HG02571 (cell line): Measurements from ENCODE around the gene LBHD1.
A peak's percentile ranks its signal among the peaks of the same experiment; 100 is the strongest.
"Not testable (repeated sequence)": the region's sequence is repeated elsewhere in the genome, so short reads cannot be mapped to it uniquely, and the experiment has no call there.

Source experiments
- ATAC-seq: cut with Tn5 transposase; IDR thresholded peaks from one replicate; pipeline ENCODE4 v1.9.1; 2021; ENCODE audit warnings: mild to moderate bottlenecking, moderate library complexity; ENCODE audit not compliant: unreplicated experiment

Gene LBHD1

GRCh38 chr11:62694455-62695167 is 22.5 kb upstream of the LBHD1 start:
- ATAC-seq, result no peak

- ATAC-seq, result not testable (repeated sequence)
These were observed 21.6 kb upstream of the LBHD1 start for GRCh38 chr11:62693624-62694023.

DNA sequence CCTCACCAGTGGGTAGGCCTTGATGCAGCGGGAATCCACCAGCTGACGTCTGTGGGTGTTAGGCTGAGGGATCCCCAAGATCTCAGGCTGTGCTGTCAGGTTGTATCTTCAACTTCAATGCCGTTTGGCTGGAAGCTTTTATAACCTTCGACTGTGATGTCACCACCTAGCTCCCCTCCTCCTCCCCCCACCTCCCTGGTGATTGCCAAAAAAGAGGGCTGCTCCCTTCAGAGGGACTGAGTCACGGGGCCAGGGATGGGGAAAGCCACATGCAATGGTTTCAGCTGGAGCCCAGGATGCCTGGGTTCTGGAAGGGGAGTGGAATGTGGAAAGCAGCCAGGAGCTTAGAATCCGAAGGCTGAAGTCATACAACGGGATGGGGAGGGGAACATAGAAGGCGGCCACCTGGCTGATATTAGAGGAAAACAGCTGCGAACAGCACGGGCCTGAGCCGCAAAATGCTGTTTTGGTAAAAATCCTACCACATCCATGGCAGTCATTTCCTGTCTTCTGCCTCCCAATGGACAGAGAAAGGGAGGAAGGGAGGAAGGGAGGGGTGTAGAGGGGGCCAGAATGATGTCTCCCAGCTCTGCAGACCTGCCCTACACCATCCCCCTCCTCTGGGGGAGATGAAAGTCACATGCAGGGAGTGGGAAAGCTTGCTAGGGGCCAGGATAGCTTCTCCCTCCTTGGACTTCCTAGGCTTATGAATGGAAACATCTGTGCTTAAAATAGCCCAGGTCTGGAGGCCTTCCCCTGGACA is 17.5 kb upstream of the LBHD1 start, which contains the start of gene LRRN4CL:
Gene LRRN4CL, minus strand, starts transcription at position 110 of the 763 bp plus-strand sequence. CDS start 1,022 bp downstream, outside the sequence.
- no peak for ATAC-seq

- ATAC-seq, result no peak
These were observed 16.4 kb upstream of the LBHD1 start for GRCh38 chr11:62688491-62688890.

- ATAC-seq, result no peak
These were observed 15.7 kb upstream of the LBHD1 start for GRCh38 chr11:62687508-62688396.

DNA sequence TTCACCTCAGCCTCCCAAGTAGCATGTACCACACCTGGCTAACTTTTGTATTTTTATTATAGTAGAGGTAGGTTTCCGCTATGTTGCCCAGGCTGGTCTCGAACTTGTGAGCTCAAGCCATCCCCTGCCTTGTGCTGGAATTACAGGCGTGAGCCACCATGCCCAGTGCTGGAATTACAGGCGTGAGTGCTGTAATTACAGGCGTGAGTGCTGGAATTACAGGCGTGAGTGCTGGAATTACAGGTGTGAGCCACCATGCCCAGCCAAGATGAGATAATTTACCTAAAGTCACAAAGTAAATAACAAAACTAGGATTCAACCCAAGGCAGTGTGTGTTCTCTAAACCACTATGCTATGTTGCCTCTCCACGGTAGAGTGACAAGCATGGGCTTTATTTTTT is 10.5 kb upstream of the LBHD1 start:
- no peak for ATAC-seq

DNA sequence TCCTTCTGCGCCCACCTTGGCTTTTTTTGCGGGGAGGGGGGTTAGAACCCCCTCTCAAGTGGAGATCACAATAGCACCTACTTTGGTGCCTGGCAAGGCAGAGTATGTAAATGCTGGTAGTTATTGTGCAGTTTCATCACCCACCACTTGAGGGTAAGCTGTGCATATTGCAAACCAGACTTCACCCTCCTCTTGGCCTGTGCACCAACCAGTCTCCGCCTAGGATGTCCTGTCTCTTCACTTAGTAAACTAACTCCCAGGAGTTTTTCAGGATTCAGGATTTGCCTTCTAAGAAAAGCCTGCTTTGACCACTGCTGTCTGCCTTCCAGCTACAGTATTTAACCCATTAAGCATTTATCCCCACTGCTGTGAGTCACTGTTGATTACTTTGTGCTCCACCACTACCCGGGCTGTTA is 8.8 kb upstream of the LBHD1 start:
- peak; percentile 56 for ATAC-seq

DNA sequence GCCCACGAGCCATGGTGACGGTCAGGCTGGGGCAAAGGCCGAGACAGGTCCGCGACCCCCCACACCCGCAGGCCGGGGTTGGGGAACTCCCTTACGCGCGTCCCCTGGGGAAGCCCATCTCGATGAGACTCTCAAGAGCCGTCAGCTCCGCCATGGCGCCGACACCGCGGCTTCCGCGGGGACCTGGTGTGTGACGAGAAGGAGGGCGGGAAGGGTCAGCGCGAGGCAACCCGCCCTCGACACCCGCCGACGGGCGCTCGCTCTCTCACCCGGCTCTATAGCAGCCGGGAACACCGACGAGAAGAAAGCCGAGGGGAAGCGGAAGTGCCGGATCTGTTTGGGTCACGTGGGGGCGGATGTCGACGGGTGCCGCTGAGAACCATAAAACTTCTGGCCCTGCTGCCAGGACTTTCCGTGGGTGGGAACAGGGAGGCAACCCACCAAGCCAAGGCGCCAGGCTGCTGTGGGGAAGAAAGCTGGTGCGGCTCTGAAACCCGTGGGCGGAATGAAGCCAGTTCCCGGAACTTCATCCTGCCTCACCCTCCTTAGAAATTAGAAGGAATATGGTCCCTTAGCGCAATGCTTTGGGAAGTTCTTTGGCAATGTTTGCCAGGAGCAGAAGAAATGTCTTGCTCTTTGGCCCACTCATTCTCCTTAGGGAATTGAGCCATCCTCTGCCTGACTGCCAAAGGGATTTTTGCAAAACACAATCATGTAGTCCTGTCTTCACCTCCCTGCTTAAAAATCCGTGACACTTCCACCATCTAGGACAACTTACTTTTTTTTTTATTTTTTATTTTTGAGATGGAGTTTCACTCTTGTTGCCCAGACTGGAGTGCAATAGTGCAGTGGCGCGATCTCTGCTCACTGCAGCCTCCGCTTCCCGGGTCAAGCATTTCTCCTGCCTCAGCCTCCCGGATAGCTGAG is 7.0 kb upstream of the LBHD1 start, which contains the start of gene UBXN1:
Gene UBXN1, minus strand, starts transcription at position 304 of the 927 bp plus-strand sequence. Its CDS starts 150 bp downstream, at position 154.
- ATAC-seq, result peak; percentile 59

DNA sequence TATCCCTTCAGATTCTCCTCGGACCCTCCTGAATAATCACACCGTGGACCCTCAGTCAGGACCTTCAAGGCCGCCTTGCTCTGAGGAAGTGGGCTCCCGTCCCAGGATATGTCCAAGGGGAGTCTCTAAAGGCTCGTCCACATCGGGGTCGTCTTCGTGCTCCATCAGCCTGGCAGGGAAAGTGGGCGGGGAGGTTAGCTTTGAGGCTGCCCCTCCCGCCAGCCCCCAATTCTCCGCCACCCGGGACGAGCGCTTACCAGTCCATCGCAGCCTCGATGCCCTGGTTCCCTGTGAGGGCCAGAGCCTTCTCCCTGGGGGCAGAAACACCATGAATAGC is 6.3 kb upstream of the LBHD1 start:
- no peak for ATAC-seq

DNA sequence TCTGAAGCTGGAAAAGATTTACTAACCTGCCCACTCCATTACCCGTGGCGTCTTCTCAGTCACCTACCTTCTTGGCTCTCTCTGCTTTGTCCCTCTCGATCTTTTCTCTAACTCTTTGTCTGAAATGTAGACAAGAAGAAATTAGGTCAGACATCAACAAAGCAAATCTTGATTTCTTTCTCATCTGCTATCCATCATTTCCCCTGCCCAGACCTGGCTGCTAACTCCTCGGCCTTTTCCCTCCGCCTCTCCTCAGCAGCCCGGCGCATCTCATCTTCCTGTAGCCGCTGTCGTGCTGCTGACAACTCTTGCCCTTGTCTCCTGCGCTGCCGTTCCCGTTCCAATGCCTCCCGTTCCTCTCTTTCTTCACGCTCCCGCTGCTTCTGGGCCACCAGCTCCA is 5.6 kb upstream of the LBHD1 start:
- no peak for ATAC-seq

DNA sequence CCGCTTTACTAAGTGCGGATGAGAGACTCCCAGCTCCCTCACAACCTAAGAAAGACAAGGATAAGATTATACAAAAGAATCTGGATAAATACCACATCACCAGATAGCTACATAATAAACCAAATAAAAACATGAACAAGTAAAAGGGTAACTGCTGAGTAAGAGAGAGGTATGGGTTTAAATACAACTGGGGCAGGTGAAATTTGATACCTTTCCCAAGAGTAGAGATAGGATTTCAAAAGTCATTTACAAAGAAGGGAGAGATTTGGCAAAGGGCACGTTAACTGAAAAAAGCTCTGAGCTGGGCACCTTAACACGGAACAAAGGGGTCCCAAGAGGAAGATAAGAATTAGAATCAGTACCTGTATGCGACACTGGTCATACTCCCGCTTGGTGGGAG is 5.1 kb upstream of the LBHD1 start:
- no peak for ATAC-seq

- ATAC-seq, result no peak
These were observed 4.6 kb upstream of the LBHD1 start for GRCh38 chr11:62676698-62677097.

DNA sequence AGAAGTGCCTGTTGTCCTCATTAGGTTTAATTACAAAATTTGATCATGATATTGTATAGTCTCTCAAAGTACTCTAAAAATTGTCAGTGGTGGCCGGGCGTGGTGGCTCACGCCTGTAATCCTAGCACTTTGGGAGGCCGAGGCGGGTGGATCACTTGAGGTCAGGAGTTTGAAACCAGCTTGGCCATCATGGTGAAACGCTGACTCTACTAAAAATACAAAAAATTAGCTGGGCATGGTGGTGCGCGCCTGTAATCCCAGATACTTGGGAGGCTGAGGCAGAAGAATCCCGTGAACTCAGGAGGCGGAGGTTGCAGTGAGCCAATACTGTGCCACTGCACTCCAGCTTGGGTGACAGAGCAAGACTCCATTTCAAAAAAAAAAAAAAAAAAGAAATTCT is 3.3 kb upstream of the LBHD1 start:
- ATAC-seq, result not testable (repeated sequence)

DNA sequence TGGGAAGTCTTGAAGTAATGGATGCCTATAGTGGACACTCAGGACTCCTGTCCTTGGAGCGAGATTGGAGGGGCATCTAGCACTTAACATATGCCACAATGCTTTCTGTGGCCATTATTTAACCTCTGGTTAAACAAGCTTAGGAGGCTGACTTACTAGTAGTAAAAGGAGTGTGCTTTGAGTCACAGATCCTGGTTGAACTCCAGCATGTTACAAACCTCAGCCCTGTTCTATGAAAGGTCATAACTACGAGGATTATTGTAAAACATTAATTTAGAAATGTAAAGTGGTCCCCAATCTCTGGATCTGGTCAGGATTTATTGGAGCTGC is 1.1 kb upstream of the LBHD1 start:
- ATAC-seq, result no peak

DNA sequence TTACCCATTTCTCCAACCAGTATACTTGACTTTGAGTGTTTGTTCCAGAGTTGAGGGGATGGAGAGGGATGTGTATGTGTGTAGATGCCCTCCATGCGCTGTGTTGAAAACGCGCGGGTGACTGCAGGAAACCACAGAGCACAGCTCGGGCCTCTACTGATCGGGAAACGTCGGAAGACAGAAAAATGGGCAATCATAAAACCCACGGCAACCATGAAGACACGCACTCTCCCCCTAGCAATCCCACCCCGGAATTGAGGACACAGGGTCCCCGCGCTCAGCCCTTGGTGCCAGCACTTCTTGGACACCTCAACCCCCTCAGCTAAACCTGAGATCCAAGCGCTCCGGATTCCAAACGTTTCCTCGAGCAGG is 845 bp downstream of the LBHD1 start:
- ATAC-seq, result no peak

- no peak for ATAC-seq
These were observed 2.5 kb downstream of the LBHD1 start for GRCh38 chr11:62669420-62670161.

- ATAC-seq, result no peak
These were observed 4.6 kb downstream of the LBHD1 start for GRCh38 chr11:62667460-62667859.

GRCh38 chr11:62666259-62666926 is 5.7 kb downstream of the LBHD1 start:
- ATAC-seq, result no peak

- ATAC-seq, result peak; percentile 9
These were observed 6.3 kb downstream of the LBHD1 start for GRCh38 chr11:62665599-62666258.
